K562 (cell line): ENCODE measurements around the gene PPP1R9B.

Experiments used
- ATF1 ChIP-seq, 2 experiments: fragments of 450-650 bp in 1 of 2; IDR thresholded peaks; 2 replicates each; pipeline ENCODE4 v1.6.1; 2016; ENCODE audit warnings: missing compliant biosample characterization in 1 of 2, missing genetic modification characterization in 1 of 2
- BRF2 ChIP-seq: IDR thresholded peaks from 3 replicates; pipeline ENCODE4 v1.6.1; 2011; ENCODE audit warnings: borderline replicate concordance, mild to moderate bottlenecking; ENCODE audit not compliant: insufficient read length, insufficient read depth
- CHCHD3 ChIP-seq: fragments of 250-450 bp; sonication (Bioruptor Pico); IDR thresholded peaks from 2 replicates; pipeline ENCODE4 v2.1.2; 2022; ENCODE audit warnings: mild to moderate bottlenecking
- CTCF ChIP-seq, 3 experiments: IDR thresholded peaks in 2 of 3; conservative IDR thresholded peaks in 1 of 3; 2 replicates each; pipeline ENCODE4 v1.5.1; 2011 to 2012; ENCODE audit warnings: low read length in 3 of 3, mild to moderate bottlenecking in 3 of 3, control low read depth in 2 of 3, improper control_type of control experiment in 1 of 3, inconsistent platforms in 1 of 3, low read depth in 1 of 3, mixed read lengths in 1 of 3, moderate library complexity in 1 of 3; ENCODE audit not compliant: insufficient read depth in 2 of 3
- DMBX1 ChIP-seq: fragments of 250-450 bp; sonication (Bioruptor Pico); IDR thresholded peaks from 2 replicates; pipeline ENCODE4 v1.8.0; 2022; ENCODE audit warnings: inconsistent platforms, mild to moderate bottlenecking, moderate library complexity, borderline replicate concordance
- NR4A1 ChIP-seq, 2 experiments: fragments of 250-450 bp in 1 of 2; fragments of 450-650 bp in 1 of 2; sonication (Bioruptor Pico) in 1 of 2; IDR thresholded peaks; 2 replicates each; pipeline versions ENCODE4 v1.4.0 to v1.6.1; 2016 to 2020; ENCODE audit warnings: mild to moderate bottlenecking in 2 of 2, missing compliant biosample characterization in 1 of 2, missing genetic modification characterization in 1 of 2, moderate library complexity in 1 of 2
- POLR2AphosphoS5 ChIP-seq: IDR thresholded peaks from 2 replicates; pipeline ENCODE4 v1.6.1; 2011; ENCODE audit warnings: mild to moderate bottlenecking, low read depth, low read length, moderate library complexity; ENCODE audit not compliant: control insufficient read depth, insufficient read depth
- PTRF ChIP-seq: fragments of 450-650 bp; IDR thresholded peaks from 2 replicates; pipeline ENCODE4 v1.6.1; 2016; ENCODE audit warnings: mild to moderate bottlenecking, missing genetic modification characterization, missing compliant biosample characterization
- ZBTB40 ChIP-seq, 2 experiments: fragments of 450-650 bp in 1 of 2; sonication (generic) in 1 of 2; formaldehyde crosslinking in 1 of 2; IDR thresholded peaks; 2 replicates each; pipeline versions ENCODE4 v1.7.1 to v1.9.0; 2016 to 2022; ENCODE audit warnings: inconsistent platforms in 1 of 2, mild to moderate bottlenecking in 1 of 2, missing genetic modification reagents in 1 of 2

DNA sequence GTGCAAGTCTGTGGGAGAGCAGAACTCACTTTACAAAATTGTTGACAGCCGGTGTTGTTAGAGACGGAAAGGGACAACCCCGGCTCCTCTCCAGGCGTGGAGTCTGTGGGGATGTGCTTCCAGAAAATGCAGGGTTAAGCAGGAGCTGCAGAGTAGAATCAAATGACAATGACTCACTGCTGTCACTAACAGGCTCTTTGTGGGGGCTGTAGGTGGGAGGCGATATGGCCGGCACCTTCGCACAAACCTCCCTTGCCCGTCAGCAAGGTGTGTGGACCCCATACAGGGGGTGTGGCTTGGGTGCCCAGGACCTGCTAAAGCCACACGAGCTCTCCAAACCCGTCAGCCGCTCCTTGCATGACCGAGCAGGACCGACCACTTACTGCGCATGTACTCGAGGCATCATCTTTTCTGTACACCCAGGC is 49.5 kb downstream of the PPP1R9B start:
- TF ChIP-seq ATF1 (CRISPR knock-in tag; IDR thresholded peaks at IDR 0.05) (no peak), ATF1 (tag; IDR thresholded peaks at IDR 0.05) (no peak), BRF2 (no peak), DMBX1 (no peak), ZBTB40 (IDR thresholded peaks at IDR 0.05) (no peak), ZBTB40 (CRISPR knock-in tag; IDR thresholded peaks at IDR 0.05) (no peak), CTCF (IDR thresholded peaks at IDR 0.05 in 2 of 3, conservative IDR thresholded peaks at IDR 0.05 in 1 of 3; ENCODE audit: insufficient read depth in 2 of 3, low read depth in 1 of 3, low read length in 3 of 3) (no peak), POLR2AphosphoS5 (no peak), CHCHD3 (CRISPR knock-in tag) (no peak), PTRF (no peak), NR4A1 (CRISPR knock-in tag; IDR thresholded peaks at IDR 0.05) (no peak), NR4A1 (tag; IDR thresholded peaks at IDR 0.05) (no peak)
